ENCODE data around the gene RAF1. TPM values are rescaled to one million over a fixed set of nuclear protein-coding genes. Genes with fewer than 3 reads are reported as not detected.

RAF1 gene
- total RNA-seq, 1 experiment from 2014 or later = 64.3 TPM

- CTCF ChIA-PET = no interaction called here
- peaks cover 4% of the 10 kb centered on the region; the same call in 1 of the 2 replicates for H4K20me1 ChIP-seq (ENCODE audit: insufficient read depth)
- no peak for ATAC-seq
Observed at GRCh38 chr3:12662593-12663400, 1.1 kb downstream of the RAF1 start.

More at GRCh38 chr3:12662593-12663400, 1.1 kb downstream of the RAF1 start:
- DNase-seq (ENCODE audit: low read depth, low spot score) = no peak
- Histone ChIP-seq H3K4me1 (ENCODE audit: control insufficient read depth in 1 of 2, insufficient read depth in 2 of 2, low read length in 2 of 2) (peaks cover 37 to 45% of the 10 kb centered on the region in 2 experiments), H3K9me3 (ENCODE audit: control insufficient read depth in 1 of 2, insufficient read depth in 1 of 2, low read depth in 1 of 2, low read length in 2 of 2) (no peaks in the 10 kb centered on the region), H3K79me2 (ENCODE audit: insufficient read depth, low read length) (peaks cover 61% of the 10 kb centered on the region), H3K27me3 (ENCODE audit: insufficient read depth, low read length) (no peaks in the 10 kb centered on the region), H3K4me3 (replicated peaks in 1 of 2; ENCODE audit: low read depth in 1 of 2, low read length in 2 of 2) (peak overlapping the region; percentile 90 to 97), H2AFZ (ENCODE audit: low read depth, low read length, poor library complexity, severe bottlenecking) (no peak overlapping the region), H3K9me2 (ENCODE audit: insufficient read depth) (no peaks in the 10 kb centered on the region), H3K27ac (ENCODE audit: low read depth, low read length) (peak overlapping the region; percentile 94), H3K9ac (ENCODE audit: low read length) (peak overlapping the region; percentile 100), H3K4me2 (ENCODE audit: low read length) (peak overlapping the region; percentile 89), H3K36me3 (ENCODE audit: control insufficient read depth in 1 of 2, insufficient read depth in 2 of 2, low read length in 2 of 2) (no peaks in the 10 kb centered on the region)
- RAD21 ChIA-PET (ENCODE audit: low non-redundant PET in 1 of 2, low total read pairs in 2 of 2, uncharacterized antibody in 2 of 2, unreplicated experiment in 2 of 2) = no interaction called here
- no peak for TF ChIP-seq ZFX (IDR thresholded peaks at IDR 0.05)
- TF ChIP-seq, protein P1, sequence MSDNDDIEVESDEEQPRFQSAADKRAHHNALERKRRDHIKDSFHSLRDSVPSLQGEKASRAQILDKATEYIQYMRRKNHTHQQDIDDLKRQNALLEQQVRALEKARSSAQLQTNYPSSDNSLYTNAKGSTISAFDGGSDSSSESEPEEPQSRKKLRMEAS (IDR thresholded peaks at IDR 0.05) = no peak
- TF ChIP-seq SP1 (IDR thresholded peaks at IDR 0.05; ENCODE audit: low read depth) = no peak
- no peak for TF ChIP-seq JUND (IDR thresholded peaks at IDR 0.05)
- no peak for TF ChIP-seq ELF1 (IDR thresholded peaks at IDR 0.05; ENCODE audit: borderline replicate concordance, low read depth)
- no peak for TF ChIP-seq EZH2phosphoT487 (IDR thresholded peaks at IDR 0.05; ENCODE audit: borderline replicate concordance)
- TF ChIP-seq RAD21 (IDR thresholded peaks at IDR 0.05; ENCODE audit: low read depth) = no peak
- no peak for TF ChIP-seq TCF7L2 (IDR thresholded peaks at IDR 0.05; ENCODE audit: borderline replicate concordance, extremely low read depth, insufficient read depth, insufficient read length)
- no peak for TF ChIP-seq CEBPB (IDR thresholded peaks at IDR 0.05; ENCODE audit: low read depth)
- no peak for TF ChIP-seq SIN3A (IDR thresholded peaks at IDR 0.05; ENCODE audit: low read depth)
- no peak for TF ChIP-seq EZH2 (IDR thresholded peaks at IDR 0.05)
- TF ChIP-seq ZNF274 (IDR thresholded peaks at IDR 0.05; ENCODE audit: low read depth, low read length) = no peak
- TF ChIP-seq, protein P2, sequence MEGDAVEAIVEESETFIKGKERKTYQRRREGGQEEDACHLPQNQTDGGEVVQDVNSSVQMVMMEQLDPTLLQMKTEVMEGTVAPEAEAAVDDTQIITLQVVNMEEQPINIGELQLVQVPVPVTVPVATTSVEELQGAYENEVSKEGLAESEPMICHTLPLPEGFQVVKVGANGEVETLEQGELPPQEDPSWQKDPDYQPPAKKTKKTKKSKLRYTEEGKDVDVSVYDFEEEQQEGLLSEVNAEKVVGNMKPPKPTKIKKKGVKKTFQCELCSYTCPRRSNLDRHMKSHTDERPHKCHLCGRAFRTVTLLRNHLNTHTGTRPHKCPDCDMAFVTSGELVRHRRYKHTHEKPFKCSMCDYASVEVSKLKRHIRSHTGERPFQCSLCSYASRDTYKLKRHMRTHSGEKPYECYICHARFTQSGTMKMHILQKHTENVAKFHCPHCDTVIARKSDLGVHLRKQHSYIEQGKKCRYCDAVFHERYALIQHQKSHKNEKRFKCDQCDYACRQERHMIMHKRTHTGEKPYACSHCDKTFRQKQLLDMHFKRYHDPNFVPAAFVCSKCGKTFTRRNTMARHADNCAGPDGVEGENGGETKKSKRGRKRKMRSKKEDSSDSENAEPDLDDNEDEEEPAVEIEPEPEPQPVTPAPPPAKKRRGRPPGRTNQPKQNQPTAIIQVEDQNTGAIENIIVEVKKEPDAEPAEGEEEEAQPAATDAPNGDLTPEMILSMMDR (IDR thresholded peaks at IDR 0.05 in 2 of 3, conservative IDR thresholded peaks at IDR 0.05 in 1 of 3; ENCODE audit: borderline replicate concordance in 1 of 3, insufficient read depth in 1 of 3, low read depth in 2 of 3, low read length in 2 of 3) = no peak
- TF ChIP-seq, protein P3, sequence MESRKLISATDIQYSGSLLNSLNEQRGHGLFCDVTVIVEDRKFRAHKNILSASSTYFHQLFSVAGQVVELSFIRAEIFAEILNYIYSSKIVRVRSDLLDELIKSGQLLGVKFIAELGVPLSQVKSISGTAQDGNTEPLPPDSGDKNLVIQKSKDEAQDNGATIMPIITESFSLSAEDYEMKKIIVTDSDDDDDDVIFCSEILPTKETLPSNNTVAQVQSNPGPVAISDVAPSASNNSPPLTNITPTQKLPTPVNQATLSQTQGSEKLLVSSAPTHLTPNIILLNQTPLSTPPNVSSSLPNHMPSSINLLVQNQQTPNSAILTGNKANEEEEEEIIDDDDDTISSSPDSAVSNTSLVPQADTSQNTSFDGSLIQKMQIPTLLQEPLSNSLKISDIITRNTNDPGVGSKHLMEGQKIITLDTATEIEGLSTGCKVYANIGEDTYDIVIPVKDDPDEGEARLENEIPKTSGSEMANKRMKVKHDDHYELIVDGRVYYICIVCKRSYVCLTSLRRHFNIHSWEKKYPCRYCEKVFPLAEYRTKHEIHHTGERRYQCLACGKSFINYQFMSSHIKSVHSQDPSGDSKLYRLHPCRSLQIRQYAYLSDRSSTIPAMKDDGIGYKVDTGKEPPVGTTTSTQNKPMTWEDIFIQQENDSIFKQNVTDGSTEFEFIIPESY (IDR thresholded peaks at IDR 0.05; ENCODE audit: extremely low read depth, insufficient replicate concordance, low read length) = no peak
- TF ChIP-seq POLR2A (IDR thresholded peaks at IDR 0.05; ENCODE audit: borderline replicate concordance, extremely low read depth, insufficient read depth, insufficient read length) = no peak
- POLR2A ChIA-PET = no interaction called here
- TSS peak; percentile 36 for BruUV-seq (replicated peaks)
- intact Hi-C loops (cut with micrococcal nuclease) = loop anchor here (5.0 kb wide), 1 partner anchor 105 kb away; the partner anchor contains the start of gene MKRN2
